ENCODE results near the gene AVL9.

- no peak for TF ChIP-seq CTCF (IDR thresholded peaks at IDR 0.05; ENCODE audit: poor library complexity)
- no peak for TF ChIP-seq EZH2 (IDR thresholded peaks at IDR 0.05; ENCODE audit: borderline replicate concordance)
Measured at GRCh38 chr7:32587411-32587948, 92.2 kb downstream of the AVL9 start.

All from hepatocyte (in vitro differentiated cells).